C4-2B (cell line): ENCODE results near the gene GAL3ST1.

Source experiments
- ZFX ChIP-seq: fragments of 450-650 bp; IDR thresholded peaks from 2 replicates; pipeline ENCODE4 v1.6.1; 2017
- TF ChIP-seq, protein P1 (sequence below): fragments of 450-650 bp; conservative IDR thresholded peaks from 2 replicates; pipeline ENCODE4 v1.5.1; 2017; ENCODE audit warnings: mild to moderate bottlenecking

DNA sequence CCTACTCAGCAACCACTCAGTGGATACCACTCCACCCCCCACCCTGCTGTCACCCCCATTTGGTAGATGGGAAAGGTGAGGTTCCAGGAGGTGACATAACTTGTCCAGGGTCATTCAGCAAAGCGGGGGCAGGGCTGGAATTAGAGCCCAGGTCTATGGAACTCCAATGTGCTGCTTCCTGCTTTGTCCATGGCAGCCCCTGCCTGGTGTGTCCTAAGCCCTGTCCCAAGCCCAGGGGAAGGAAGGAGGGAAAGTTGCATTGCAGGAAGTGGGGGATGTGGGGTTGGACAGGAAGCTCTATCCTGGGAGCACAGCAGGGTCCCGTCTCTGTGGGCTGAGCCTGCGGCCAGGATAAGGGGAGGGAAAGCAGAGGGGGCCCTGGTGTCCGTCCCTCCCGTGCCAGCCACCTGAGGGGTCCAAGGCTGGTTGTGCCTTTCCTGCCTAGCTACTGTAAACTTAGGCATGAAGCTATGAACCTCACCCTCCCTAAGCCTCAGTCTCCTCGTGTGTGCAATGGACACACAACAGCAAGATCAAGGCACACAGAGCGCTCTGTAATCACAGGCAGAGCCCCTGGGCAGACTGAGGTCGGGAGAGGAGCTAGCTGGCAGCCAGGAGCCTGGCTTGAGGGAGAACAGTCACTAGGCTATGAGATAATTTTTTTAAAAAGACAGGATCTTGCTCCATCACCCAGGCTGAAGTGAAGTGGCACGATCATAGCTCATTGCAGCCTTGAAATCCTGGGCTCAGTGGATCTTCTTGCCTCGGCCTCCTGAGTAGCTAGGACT lies 12.9 kb downstream of the GAL3ST1 start:
- TF ChIP-seq, protein P1, sequence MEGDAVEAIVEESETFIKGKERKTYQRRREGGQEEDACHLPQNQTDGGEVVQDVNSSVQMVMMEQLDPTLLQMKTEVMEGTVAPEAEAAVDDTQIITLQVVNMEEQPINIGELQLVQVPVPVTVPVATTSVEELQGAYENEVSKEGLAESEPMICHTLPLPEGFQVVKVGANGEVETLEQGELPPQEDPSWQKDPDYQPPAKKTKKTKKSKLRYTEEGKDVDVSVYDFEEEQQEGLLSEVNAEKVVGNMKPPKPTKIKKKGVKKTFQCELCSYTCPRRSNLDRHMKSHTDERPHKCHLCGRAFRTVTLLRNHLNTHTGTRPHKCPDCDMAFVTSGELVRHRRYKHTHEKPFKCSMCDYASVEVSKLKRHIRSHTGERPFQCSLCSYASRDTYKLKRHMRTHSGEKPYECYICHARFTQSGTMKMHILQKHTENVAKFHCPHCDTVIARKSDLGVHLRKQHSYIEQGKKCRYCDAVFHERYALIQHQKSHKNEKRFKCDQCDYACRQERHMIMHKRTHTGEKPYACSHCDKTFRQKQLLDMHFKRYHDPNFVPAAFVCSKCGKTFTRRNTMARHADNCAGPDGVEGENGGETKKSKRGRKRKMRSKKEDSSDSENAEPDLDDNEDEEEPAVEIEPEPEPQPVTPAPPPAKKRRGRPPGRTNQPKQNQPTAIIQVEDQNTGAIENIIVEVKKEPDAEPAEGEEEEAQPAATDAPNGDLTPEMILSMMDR: no peak
- TF ChIP-seq ZFX: no peak
